Measurements from ENCODE around the gene ACADS.
A peak's percentile ranks its signal among the peaks of the same experiment; 100 is the strongest.

Gene ACADS

DNA sequence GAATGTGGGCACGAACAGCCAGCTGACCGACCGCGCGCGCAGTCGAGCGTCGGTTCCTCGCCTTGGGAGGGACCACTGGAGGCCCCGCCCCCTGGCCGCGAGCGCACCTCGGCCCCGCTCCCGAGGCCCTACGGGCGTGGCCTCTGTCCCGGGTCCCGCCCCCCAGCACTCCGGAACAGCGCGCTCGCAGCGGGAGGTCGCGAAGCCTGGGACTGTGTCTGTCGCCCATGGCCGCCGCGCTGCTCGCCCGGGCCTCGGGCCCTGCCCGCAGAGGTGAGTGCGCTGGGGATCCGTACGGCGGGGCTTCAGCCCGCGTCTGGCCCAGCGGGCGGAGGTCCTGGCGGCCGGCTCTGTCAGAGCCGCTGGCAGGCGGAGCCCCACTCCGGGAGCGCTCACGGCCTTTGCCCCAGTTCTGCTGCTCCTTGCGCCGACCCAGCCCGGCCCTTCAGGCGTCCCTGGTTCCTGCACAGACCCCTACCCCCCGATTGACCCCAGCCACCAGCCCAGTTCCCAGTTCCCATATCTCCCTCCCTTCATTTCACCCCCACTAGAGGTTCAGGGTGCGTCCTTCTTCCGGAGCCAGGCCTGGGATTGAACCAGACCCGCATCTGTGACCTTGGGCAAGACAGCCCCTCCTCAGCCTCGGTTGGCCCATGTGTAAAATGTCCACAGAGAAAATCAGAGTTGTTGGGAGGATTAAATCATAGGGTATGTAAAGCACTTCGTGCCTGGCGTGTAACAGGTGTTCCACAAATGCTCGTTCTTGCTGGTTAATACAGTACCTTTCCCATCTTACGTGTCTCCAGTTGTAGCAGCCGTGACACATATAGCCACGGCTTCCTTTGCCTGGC lies at the start of gene ACADS:
TSS of gene ACADS (plus strand) at position 168 of the 851 bp plus-strand sequence. CDS start at position 228, 60 bp downstream.
- DNase-seq = peak; percentile 82

DNA sequence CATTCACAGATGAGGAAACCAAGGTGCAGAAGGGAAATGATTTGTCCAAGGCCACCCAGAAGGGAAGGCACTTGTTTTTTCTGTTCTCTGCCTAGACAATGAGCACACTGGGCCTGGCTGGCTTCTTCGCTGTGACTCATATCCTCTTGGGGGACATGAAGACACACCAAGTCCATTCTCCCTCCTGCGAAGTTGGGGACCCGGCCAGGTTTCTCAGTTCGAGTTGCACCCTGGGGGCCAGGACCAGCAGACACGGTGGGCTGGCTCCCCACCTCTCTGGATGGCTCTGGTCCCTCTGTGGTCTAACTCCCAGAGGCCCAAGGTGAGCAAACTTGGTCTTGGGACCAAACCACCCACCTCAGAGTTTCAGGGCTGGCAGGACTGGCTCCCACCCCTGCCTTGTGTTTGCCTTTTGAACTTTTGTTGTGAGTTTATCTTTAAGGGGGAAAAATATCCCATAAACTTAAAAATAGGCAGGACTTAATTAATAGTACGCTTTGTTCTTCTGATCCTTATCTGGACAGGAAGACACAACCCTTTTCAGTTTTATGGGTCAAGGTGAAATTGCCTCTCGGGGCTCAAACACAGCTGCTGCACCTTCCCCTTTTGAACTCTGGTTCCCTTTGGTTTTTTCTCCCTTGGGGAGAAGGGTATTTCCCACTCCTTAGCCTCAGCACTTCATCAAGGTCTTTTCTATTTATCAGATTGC lies 47.7 kb upstream of the ACADS start:
- DNase-seq = no peak

GRCh38 chr12:120678572-120678971 lies 47.1 kb upstream of the ACADS start:
- no peak for DNase-seq

- DNase-seq = no peak
Observed at GRCh38 chr12:120680165-120680738, 45.4 kb upstream of the ACADS start.

DNA sequence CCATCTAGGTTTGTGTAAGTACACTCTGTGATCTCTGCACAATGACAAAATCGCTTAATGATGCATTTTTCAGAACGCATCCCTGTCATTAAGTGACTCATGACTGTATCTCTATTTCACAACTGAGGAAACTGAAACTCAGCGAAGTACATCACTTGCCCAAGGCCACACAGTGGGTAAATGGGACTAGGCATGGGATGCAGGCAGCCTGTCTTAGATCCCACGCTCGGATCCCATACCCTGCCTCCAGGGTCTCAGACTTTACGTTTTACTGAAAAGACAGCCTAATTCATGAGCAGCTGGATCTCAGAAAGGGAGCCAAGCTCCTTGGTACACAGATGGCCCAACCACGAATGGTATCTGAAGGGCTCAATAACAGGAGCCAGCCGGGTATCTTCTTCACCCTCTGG lies 41.1 kb upstream of the ACADS start:
- no peak for DNase-seq

DNA sequence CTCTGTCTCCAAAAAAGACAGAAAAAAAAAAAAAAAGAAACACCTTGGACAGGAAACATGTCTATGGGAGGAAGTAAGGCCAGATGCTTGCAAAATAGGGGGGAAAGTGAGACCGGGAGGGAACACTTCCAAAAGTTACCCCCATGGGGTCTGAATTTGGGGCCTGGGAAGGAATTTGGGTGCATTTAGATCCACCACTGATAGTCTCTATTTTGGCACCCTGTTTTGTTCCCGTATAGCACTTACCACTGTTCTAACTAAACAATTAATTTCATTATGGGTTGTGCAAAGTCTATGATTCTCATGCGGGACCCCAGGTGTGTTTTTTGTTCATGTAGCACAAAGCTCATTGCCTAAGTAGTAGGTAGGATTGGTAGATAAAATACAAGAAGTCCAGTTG lies 40.1 kb upstream of the ACADS start:
- no peak for DNase-seq

DNA sequence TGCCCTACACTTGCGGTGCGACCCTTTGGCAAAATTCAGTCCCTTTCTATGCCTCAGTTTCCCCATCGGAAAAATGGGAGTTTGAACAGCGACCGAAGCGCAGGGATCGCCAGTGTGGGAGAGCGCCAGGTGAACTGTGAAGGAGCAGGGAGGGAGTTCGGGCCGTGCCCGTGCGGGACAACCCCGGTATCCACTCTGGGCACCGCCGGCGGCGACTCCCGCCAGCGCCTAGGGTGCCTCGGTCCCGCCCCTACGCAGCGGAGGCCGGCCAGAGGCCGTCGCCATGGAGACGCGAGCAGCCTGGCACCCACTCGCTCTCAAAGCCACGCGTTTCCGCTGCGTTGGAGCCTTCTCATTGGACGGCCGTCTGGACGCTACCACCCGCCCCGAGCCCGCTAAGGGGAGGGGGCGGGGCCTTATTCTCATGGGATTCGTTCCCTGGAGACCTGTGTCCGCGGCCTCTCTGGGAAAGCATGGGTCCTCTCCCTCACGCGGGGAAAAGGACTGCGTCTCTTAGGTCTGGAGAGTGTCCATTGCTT lies 39.4 kb upstream of the ACADS start:
- DNase-seq = peak; percentile 99

- peak; percentile 98 for DNase-seq
Observed at GRCh38 chr12:120686690-120687577, 38.7 kb upstream of the ACADS start, which contains the start of gene MLEC. Gene MLEC, plus strand, starts transcription at chr12:120687149. Its CDS starts 148 bp downstream, at chr12:120687297.

DNA sequence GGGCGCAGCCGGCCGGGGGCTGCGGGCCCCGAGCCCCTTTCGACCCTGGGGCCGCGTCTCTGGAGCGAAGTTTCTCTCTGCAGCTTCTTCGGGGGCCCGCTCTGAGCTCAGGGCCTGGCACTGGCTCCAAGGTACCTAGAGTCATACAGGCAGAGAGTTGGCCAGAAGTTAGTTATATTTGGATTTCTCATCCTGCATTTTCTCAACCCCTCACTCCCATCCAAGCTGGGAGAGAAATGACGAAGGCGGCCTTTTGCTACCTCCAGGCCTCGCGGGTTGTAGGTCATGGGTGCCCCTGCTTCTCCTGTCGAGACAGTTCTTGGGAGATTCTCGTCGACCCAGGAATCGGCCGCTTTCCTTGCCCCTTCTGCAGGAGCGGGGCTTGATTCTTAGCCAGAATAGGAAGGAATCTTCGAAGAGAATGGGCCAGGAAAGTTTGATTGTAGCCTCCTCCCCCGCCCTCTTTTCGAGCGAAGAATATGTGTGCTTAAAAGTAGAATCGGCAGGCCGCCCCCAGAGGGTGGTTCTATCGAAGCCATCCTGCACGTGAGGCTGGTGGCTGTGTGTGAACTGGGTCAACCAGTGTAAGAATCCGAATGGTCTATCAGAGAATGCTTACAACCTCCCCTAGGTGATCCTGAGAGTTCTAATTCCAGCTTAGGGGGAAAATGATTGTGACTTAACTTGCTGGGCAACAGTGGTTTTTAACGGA lies 37.9 kb upstream of the ACADS start:
- DNase-seq = no peak

GRCh38 chr12:120688527-120689071 lies 37.0 kb upstream of the ACADS start:
- no peak for DNase-seq

GRCh38 chr12:120689397-120690082 lies 36.1 kb upstream of the ACADS start:
- no peak for DNase-seq

GRCh38 chr12:120690083-120690450 lies 35.6 kb upstream of the ACADS start:
- no peak for DNase-seq

DNA sequence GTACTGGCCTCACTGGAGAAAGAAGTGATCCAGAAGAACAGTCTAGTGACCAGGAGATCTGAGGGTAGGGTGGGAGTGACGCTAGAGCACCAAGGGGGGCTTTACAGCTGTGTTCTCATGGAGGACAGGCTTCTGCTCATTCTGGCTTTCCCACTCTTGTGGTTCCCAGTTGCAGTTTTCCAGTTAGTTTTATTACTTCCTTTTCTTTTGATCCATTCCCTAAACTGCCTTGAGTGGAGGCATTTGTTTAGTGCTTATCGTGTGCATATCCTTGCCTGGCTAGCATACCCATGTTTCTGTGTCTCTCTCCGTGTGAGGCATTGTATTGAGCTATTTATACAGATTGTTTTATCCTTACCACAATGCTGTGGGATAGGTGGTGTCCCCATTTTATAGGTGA lies 34.6 kb upstream of the ACADS start:
- DNase-seq = no peak

DNA sequence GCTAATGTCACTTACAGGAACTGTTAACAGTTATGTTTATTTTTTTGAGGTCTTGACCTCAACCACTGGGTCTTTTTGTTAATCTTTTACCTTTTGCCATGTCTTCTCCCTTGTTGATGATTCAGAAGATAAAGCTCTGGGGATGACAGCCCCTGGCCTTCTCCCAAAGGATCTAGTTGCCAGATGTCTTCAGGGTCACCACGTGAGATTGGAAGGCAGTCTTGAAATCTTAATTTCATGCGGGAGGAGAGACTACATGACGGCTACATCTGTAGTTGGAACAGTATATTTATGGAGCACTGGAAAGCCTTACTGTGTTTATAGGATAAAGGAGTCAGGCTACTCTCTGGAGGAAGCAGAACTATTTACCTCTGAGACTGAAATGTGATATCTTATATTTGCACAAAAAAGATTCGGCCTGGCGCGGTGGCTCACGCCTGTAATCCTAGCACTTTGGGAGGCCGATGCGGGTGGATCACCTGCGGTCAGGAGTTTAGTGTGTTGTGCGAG lies 33.0 kb upstream of the ACADS start:
- no peak for DNase-seq

DNA sequence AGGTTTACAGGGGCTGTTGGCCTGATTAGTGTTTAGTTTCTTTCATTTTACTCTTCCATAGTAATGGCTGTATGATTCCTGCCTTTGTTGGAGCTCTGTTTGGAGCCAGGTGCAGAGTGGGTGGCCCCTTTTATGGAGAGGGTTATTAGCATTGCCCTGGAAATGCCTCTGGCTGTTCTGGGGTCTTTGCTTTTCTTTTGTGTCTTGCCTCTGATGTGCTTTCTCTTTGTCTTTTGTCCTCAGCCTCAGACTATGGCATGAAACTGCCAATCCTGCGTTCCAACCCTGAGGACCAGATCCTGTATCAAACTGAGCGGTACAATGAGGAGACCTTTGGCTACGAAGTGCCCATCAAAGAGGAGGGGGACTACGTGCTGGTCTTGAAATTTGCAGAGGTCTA lies 31.8 kb upstream of the ACADS start:
- no peak for DNase-seq

DNA sequence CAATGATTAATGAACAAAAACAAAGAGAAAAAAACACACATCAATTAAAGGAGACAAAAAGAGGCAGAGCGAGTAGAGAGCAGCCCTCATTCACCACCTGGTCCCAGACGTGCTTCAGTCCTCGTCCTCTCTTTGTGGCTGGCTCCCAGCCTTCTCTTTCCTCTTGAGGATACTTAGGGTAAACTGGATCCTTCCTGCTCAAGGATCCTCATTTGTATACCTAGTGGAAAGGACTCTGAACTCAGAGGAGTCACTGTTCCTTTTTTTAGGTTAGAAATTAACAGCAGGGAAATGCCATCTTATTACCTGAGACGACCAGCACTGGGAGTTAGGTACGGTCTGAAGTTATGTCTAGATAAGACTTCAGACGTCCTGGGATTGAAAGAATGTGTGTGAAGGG lies 29.0 kb upstream of the ACADS start:
- DNase-seq = no peak

GRCh38 chr12:120697344-120697743 lies 28.3 kb upstream of the ACADS start:
- DNase-seq = no peak

- no peak for DNase-seq
Observed at GRCh38 chr12:120698665-120699064, 27.0 kb upstream of the ACADS start.

DNA sequence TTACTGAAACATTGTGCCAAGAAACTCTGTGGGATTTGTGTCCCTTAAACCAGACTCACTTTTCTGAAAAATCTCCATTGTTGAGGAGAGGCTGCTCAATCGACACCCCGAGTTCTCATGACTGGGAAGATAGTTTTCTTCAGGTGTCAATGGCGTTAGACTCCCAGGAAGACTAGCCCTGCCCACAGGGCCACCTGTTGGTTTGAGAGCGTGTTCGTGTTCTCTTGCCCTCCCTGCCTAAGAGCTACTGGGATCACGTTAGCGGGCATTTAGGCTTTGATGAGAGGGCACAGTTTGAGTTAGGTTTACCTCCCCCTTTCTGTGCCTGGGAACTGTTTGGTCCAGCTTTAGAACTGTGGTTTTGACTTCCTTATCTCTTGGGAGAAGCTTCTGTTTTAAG lies 26.1 kb upstream of the ACADS start:
- DNase-seq = no peak

- DNase-seq = no peak
Observed at GRCh38 chr12:120700886-120701285, 24.7 kb upstream of the ACADS start.

GRCh38 chr12:120702637-120703036 lies 23.0 kb upstream of the ACADS start:
- DNase-seq = no peak

All from COR-L47 (cell line).